VCaP (cell line): Measurements from ENCODE around the gene CXCL6.

Experiments used
- H3K27ac ChIP-seq: fragments of 450-650 bp; 2 replicates; pipeline ENCODE4 v1.5.1; 2017
- TF ChIP-seq, protein P1 (sequence below): fragments of 450-650 bp; conservative IDR thresholded peaks from 2 replicates; pipeline ENCODE4 v1.5.1; 2017; ENCODE audit warnings: mild to moderate bottlenecking, moderate library complexity

The CXCL6 gene

DNA sequence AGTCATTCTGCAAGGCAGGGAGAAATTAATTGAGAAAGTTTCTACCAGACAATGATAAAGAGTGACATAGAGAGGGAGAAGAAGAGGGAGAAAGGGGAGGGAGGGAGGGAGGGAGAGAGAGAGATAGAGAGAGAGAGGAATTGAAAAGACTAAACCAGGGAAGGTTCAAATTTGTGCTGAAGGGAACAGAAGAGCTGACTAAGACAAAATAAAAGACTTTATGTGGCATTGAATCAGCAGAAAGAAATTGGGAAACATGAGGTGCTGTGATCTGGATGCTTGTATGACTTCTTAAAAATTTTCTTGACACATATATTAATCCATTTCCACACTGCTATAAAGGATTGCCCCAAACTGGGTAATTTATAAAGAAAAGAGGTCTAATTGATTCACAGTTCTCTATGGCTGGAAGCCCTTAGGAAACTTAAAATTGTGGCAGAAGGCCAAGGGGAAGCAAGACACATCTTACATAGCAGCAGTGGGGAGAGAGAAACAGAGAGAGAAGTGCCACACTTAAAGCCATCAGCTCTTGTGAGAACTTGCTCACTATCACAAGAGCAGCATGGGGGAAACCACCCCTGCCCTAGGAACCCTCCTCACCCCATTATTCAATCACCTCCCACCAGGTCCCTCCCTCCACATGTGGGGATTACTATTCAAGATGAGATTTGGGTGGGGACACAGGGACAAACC, 13.5 kb upstream of the CXCL6 start:
- H3K27ac ChIP-seq, result no peak overlapping the region
- TF ChIP-seq, protein P1, sequence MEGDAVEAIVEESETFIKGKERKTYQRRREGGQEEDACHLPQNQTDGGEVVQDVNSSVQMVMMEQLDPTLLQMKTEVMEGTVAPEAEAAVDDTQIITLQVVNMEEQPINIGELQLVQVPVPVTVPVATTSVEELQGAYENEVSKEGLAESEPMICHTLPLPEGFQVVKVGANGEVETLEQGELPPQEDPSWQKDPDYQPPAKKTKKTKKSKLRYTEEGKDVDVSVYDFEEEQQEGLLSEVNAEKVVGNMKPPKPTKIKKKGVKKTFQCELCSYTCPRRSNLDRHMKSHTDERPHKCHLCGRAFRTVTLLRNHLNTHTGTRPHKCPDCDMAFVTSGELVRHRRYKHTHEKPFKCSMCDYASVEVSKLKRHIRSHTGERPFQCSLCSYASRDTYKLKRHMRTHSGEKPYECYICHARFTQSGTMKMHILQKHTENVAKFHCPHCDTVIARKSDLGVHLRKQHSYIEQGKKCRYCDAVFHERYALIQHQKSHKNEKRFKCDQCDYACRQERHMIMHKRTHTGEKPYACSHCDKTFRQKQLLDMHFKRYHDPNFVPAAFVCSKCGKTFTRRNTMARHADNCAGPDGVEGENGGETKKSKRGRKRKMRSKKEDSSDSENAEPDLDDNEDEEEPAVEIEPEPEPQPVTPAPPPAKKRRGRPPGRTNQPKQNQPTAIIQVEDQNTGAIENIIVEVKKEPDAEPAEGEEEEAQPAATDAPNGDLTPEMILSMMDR, result no peak

DNA sequence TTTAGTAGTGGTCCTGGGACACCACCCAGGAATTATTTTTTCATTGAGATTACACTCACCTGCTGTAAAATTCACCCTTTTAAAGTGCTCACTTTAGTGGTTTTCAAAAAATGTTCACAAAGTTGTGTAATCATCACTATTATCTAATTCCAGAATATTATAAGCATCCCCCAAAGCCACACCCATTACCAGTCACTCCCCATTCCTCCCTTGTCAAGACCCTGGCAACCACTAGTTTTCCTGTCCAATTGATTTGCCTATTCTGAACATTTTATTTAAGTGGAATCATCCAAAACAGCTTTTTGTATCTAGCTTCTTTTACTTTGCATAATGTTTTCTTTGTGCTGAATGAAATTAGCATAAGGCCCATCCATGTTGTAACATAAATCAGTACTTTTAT, 12.7 kb upstream of the CXCL6 start:
- TF ChIP-seq, protein P1, result no peak
- H3K27ac ChIP-seq, result no peak overlapping the region

DNA sequence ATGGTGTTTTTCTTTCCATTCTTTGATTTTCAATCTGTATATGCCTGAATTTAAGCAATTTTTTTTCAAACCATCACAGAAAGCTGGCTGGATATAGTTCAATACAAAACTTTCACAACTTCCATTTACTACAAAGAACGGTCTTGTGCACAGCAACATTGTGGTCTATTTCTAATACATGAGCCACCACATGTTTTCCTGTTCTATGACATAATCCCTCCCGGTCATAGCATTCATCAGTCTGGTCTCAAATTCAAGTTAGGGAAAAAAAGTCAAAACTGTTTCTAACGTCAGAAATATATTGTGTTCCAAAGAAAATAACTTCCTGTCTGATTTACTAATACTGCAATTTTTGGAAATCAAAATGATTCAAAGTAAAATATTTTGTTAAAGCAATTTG, 7.5 kb upstream of the CXCL6 start:
- no peak overlapping the region for H3K27ac ChIP-seq
- TF ChIP-seq, protein P1, result no peak

DNA sequence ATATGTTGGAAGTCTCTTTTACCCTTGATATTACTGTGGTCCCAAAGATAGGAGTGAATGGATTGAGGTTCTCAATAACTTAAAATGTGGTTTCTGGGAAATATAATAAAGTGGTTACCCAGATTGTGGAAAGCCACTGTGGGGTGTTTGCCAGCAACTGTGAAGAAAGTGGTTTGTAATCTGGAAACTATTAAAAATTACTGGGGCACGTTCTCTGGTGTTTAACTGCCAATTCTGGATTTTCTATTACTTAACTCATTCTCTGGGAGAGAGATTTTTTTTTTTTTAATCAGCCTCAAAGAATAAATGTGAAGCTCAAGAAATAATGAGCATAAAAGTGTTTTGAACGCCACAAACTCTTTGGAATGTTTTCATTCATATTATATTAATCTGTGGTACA, 4.9 kb upstream of the CXCL6 start:
- H3K27ac ChIP-seq, result no peak overlapping the region

DNA sequence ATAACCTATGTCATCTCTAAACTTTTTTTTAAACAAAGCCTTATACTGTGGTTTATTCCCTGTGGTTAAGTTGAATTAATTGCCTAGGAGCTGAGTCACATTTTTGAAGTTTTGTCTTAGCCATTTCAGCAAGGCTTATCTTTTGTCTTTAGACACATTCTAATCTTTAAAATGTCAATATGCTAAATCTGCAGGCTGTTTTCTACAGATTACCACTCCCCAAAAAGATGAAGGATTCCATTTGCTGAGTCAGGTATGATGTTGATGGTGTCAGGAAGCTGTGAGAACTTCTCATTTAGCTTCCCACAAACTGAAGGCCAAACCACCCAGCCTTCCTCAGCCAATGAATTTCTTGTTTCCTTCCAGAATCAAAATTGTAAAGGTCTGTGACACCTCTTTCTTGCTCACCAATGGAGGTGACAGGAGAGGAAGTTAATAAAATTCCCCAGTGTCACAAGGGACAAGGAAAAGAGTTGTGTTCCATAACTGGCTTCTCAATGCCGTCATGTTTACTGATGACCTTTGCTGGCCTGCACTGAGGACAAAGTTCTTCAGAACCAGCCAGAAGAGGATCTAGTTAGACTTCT, 3.7 kb upstream of the CXCL6 start:
- TF ChIP-seq, protein P1, result no peak
- no peak overlapping the region for H3K27ac ChIP-seq

More for the DNA sequence above, 4.9 kb upstream of the CXCL6 start:
- TF ChIP-seq, protein P1, result no peak

DNA sequence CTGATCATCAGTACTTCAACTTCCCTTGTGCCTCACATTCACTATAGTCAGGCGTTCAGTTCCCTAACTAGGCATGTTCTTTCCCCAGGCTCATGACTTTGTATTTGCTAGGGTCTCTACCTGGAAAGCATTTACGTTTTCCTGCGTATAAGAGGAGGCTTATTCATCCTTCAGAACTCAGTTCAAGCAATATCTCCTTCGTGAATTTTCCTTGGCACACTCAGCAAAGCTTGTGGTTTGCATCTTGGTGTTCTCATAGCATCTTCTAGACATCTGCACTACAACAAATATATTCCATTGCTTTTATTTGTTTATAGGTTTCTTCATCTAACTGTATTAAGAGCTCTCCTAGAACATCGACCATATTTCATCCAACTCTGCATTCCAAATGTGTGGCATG, 2.6 kb downstream of the CXCL6 start:
- H3K27ac ChIP-seq, result peak overlapping the region; percentile 84
- TF ChIP-seq, protein P1, result no peak

DNA sequence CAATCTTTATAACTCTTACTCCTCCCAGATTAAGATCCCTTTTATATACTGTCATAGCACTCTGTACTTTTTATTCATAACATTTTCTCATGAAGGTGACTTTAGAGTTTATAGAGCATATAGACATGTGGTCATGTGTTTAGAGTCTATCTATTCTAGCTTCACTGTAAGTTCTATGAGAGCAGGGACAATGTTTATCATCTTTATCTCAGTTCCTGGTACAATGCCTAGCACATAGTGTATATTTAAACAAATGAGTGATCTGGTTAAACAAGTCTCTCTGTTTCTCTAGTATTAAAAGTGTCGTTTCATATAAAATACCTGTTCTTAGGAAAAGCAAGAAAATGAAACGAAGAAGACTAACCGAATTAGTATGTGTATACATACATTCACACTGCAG, 3.2 kb downstream of the CXCL6 start:
- TF ChIP-seq, protein P1, result no peak
- H3K27ac ChIP-seq, result peak overlapping the region; percentile 84
